ENCODE measurements around the gene MAJIN.

The MAJIN gene

DNA sequence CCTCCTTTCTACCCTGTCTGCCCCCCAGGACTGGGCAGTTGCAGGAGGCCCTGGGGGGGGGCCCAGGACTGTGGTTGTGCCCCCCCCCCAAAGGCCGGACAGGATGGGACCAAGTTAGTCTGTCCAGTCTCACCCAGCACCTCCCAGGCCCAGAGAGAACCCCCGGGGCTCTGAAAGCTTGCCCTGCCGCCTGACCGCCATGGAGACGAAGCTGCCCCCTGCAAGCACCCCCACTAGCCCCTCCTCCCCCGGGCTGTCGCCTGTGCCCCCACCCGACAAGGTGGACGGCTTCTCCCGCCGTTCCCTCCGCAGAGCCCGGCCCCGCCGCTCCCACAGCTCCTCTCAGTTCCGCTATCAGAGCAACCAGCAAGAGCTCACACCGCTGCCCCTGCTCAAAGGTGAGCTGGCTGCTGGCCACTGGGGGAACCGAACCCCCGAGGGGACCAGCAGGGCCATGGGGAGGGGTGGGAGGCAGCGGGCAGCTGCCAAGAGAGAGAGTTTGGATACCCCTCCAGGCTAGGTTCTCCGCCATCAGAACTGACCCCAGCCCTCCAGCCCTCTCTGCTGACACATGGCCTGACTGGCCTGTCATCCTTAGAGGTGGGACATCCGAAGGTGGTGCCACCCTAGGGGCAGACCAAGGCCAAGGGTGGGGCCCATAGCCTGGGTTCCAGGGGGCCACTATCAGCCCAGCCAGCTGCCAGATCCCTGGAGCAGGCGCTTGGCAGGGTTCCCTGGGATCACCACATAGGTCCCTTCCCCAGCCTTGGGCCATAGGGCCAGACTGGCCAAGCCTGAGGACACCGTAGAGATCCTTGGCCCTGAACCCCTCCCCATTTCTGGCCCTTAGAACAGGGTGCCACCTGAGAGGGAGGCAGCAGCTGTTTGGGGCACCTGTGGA lies 46.1 kb downstream of the MAJIN start:
- Histone ChIP-seq H2AFZ (ENCODE audit: low read depth, low read length, severe bottlenecking) (no peak overlapping the region), H3F3A (ENCODE audit: insufficient read depth) (no peaks in the 10 kb centered on the region), H3K27me3 (ENCODE audit: low read length) (no peaks in the 10 kb centered on the region), H3K4me3 (ENCODE audit: insufficient read depth, low read length, poor library complexity, severe bottlenecking) (no peak overlapping the region), H3K27ac (ENCODE audit: low read depth, low read length) (no peak overlapping the region), H3K9ac (ENCODE audit: low read length) (no peak overlapping the region), H3K9me3 (ENCODE audit: insufficient read depth, low read length) (no peaks in the 10 kb centered on the region), H3K36me3 (ENCODE audit: low read length) (no peaks in the 10 kb centered on the region), H3K4me2 (ENCODE audit: low read depth, low read length, poor library complexity, severe bottlenecking) (no peak overlapping the region), H3K79me2 (ENCODE audit: insufficient read depth, low read length) (no peaks in the 10 kb centered on the region), H4K20me1 (ENCODE audit: low read depth, low read length) (no peaks in the 10 kb centered on the region), H3K9me2 (replicated peaks; ENCODE audit: insufficient read depth, low read length) (no peaks in the 10 kb centered on the region)
- TF ChIP-seq, protein P1, sequence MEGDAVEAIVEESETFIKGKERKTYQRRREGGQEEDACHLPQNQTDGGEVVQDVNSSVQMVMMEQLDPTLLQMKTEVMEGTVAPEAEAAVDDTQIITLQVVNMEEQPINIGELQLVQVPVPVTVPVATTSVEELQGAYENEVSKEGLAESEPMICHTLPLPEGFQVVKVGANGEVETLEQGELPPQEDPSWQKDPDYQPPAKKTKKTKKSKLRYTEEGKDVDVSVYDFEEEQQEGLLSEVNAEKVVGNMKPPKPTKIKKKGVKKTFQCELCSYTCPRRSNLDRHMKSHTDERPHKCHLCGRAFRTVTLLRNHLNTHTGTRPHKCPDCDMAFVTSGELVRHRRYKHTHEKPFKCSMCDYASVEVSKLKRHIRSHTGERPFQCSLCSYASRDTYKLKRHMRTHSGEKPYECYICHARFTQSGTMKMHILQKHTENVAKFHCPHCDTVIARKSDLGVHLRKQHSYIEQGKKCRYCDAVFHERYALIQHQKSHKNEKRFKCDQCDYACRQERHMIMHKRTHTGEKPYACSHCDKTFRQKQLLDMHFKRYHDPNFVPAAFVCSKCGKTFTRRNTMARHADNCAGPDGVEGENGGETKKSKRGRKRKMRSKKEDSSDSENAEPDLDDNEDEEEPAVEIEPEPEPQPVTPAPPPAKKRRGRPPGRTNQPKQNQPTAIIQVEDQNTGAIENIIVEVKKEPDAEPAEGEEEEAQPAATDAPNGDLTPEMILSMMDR (IDR thresholded peaks at IDR 0.05; ENCODE audit: insufficient read depth, low read length, poor library complexity, severe bottlenecking), result no peak
- no peak for TF ChIP-seq EZH2phosphoT487 (conservative IDR thresholded peaks at IDR 0.05; ENCODE audit: low read length)

DNA sequence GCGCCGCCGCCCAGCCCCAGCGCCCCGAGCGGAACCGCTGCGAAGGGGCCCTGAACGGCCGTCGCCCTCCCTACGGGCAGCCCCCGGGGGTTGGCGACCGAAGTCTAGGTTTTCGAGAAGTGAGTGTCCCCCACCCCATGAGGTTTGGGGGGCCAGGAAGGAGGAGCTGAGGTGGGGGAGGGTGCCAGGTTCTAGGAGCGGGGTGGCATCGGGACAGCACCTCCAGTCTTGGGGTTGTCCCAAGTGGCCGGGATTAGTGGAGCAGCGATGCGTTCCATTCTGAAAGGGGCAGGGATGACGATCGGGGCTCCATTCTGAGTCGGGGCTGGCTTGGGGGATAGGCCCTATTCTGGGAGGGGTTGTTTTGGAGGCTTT lies 47.0 kb downstream of the MAJIN start:
- H3F3A ChIP-seq (ENCODE audit: insufficient read depth), result no peaks in the 10 kb centered on the region
- H3K4me3 ChIP-seq (ENCODE audit: insufficient read depth, low read length, poor library complexity, severe bottlenecking), result peak overlapping the region; percentile 42
- H3K9ac ChIP-seq (ENCODE audit: low read length), result peak overlapping the region; percentile 56
- H3K9me3 ChIP-seq (ENCODE audit: insufficient read depth, low read length), result no peaks in the 10 kb centered on the region
- peak overlapping the region; percentile 94 for H2AFZ ChIP-seq (ENCODE audit: low read depth, low read length, severe bottlenecking)
- TF ChIP-seq, protein P1 (IDR thresholded peaks at IDR 0.05; ENCODE audit: insufficient read depth, low read length, poor library complexity, severe bottlenecking), result no peak
- no peak for TF ChIP-seq EZH2phosphoT487 (conservative IDR thresholded peaks at IDR 0.05; ENCODE audit: low read length)
- H3K79me2 ChIP-seq (ENCODE audit: insufficient read depth, low read length), result no peaks in the 10 kb centered on the region
- no peaks in the 10 kb centered on the region for H3K27me3 ChIP-seq (ENCODE audit: low read length)
- no peaks in the 10 kb centered on the region for H4K20me1 ChIP-seq (ENCODE audit: low read depth, low read length)
- H3K9me2 ChIP-seq (replicated peaks; ENCODE audit: insufficient read depth, low read length), result no peaks in the 10 kb centered on the region
- H3K4me2 ChIP-seq (ENCODE audit: low read depth, low read length, poor library complexity, severe bottlenecking), result peak overlapping the region; percentile 74
- H3K36me3 ChIP-seq (ENCODE audit: low read length), result no peaks in the 10 kb centered on the region
- no peak overlapping the region for H3K27ac ChIP-seq (ENCODE audit: low read depth, low read length)

DNA sequence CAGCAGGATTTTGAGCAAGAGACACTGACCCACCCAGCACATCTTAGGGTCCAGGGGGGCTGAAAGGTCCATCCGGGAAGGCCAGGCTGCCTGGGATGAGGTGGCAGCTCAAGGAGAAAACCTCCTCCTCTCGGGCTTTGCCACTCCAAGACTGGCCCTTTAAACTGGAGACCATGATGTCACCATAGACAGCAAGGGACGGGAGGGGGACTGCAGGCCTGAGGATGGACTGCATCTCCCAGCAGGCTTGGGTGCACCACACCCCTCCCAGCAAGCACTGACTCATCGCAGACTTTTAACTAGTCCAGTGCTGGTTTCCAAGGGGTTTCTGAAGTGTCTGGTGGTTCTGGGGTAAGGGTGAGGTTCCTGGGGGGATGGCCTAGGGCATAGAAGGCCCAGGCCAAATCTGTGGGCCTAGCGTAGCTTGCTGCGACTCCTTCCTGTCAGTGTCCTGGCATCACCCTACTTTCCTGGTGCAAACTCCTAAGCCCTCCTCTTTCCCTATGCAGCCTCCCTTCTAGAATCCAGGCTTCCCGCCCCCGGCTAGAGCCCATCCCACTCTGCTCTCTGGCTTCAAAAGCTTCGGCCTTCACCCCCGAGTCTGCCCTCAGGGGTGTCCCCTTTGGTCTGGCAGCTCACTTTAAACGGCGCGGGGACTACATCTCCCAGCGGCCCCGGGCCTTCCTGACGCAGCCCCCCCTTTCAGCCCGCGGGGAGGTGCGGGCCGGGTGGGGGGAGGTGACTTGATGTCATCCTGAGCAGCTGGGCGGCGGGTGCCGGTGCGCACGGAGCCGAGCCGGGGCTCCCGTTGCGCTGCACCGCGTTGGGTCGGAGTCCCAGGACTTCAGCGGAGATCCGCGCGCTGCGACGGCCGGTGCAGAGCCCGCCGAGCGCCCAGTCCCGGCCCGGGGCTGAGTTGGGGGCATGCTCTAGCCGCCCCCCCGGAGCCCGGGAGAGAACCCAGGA lies 47.7 kb downstream of the MAJIN start, which contains the start of gene PPP2R5B:
PPP2R5B (plus strand) TSS at position 746 of the 966 bp plus-strand sequence. CDS start 1,046 bp downstream, outside the sequence.
- no peak for TF ChIP-seq EZH2phosphoT487 (conservative IDR thresholded peaks at IDR 0.05; ENCODE audit: low read length)
- TF ChIP-seq, protein P1 (IDR thresholded peaks at IDR 0.05; ENCODE audit: insufficient read depth, low read length, poor library complexity, severe bottlenecking), result no peak

More for the DNA sequence above, 47.7 kb downstream of the MAJIN start, which contains the start of gene PPP2R5B:
- Histone ChIP-seq H3K4me3 (ENCODE audit: insufficient read depth, low read length, poor library complexity, severe bottlenecking) (peak within 1 kb of the TSS; percentile 42), H2AFZ (ENCODE audit: low read depth, low read length, severe bottlenecking) (peak within 1 kb of the TSS; percentile 94), H3K36me3 (ENCODE audit: low read length) (no peaks in the 10 kb centered on the region), H3K9me2 (replicated peaks; ENCODE audit: insufficient read depth, low read length) (no peaks in the 10 kb centered on the region), H3K4me2 (ENCODE audit: low read depth, low read length, poor library complexity, severe bottlenecking) (peak within 1 kb of the TSS; percentile 74), H3K9me3 (ENCODE audit: insufficient read depth, low read length) (no peaks in the 10 kb centered on the region), H3K27ac (ENCODE audit: low read depth, low read length) (no peak within 1 kb of the TSS), H3K9ac (ENCODE audit: low read length) (peak within 1 kb of the TSS; percentile 56), H3K79me2 (ENCODE audit: insufficient read depth, low read length) (no peaks in the 10 kb centered on the region), H3K27me3 (ENCODE audit: low read length) (no peaks in the 10 kb centered on the region), H4K20me1 (ENCODE audit: low read depth, low read length) (no peaks in the 10 kb centered on the region), H3F3A (ENCODE audit: insufficient read depth) (no peaks in the 10 kb centered on the region)
